H1 (cell line): ENCODE results near the gene INO80.

ENCODE experiments used
- CBX5 ChIP-seq: fragments of 300-800, 300-1000 bp; sonication (generic); IDR thresholded peaks from 2 replicates; pipeline ENCODE4 v1.7.1; 2016; ENCODE audit warnings: antibody characterized with exemption, low read length, low read depth
- CREB1 ChIP-seq: IDR thresholded peaks from 2 replicates; pipeline ENCODE4 v1.6.1; 2012; ENCODE audit warnings: inconsistent platforms
- EP300 ChIP-seq, 2 experiments: IDR thresholded peaks; 1 replicate in 1 of 2; 2 replicates in 1 of 2; pipeline ENCODE4 v1.6.1; 2011 to 2012; ENCODE audit warnings: low read depth in 2 of 2, low read length in 2 of 2, mild to moderate bottlenecking in 2 of 2, borderline replicate concordance in 1 of 2, inconsistent platforms in 1 of 2, moderate library complexity in 1 of 2
- EZH2 ChIP-seq: fragments of 200-600 bp; sonication (generic); IDR thresholded peaks from 2 replicates; pipeline ENCODE4 v1.7.1; 2012; ENCODE audit warnings: low read depth, mild to moderate bottlenecking, moderate library complexity, low read length, inconsistent platforms; ENCODE audit not compliant: severe bottlenecking
- POLR2A ChIP-seq, 2 experiments: IDR thresholded peaks; 1 replicate in 1 of 2; 2 replicates in 1 of 2; pipeline ENCODE4 v1.6.1; 2011; ENCODE audit warnings: low read depth in 2 of 2, low read length in 2 of 2, mild to moderate bottlenecking in 2 of 2; ENCODE audit errors: control extremely low read depth in 1 of 2
- POLR2AphosphoS5 ChIP-seq: IDR thresholded peaks from 2 replicates; pipeline ENCODE4 v1.6.1; 2011; ENCODE audit warnings: low read depth, low read length
- RXRA ChIP-seq: IDR thresholded peaks from 2 replicates; pipeline ENCODE4 v1.6.1; 2011; ENCODE audit warnings: low read depth, mild to moderate bottlenecking, low read length, moderate library complexity; ENCODE audit not compliant: insufficient read depth
- SIX5 ChIP-seq: IDR thresholded peaks from 2 replicates; pipeline ENCODE4 v1.6.1; 2011; ENCODE audit warnings: mild to moderate bottlenecking, low read depth, low read length
- SUZ12 ChIP-seq: fragments of 200-600 bp; sonication (generic); IDR thresholded peaks from 2 replicates; pipeline ENCODE4 v1.6.1; 2012; ENCODE audit warnings: mild to moderate bottlenecking, inconsistent platforms, low read length, moderate library complexity, mixed read lengths
- TF ChIP-seq, protein P1 (sequence below), 3 experiments: IDR thresholded peaks; 1 replicate in 2 of 3; 2 replicates in 1 of 3; pipeline versions ENCODE4 v1.5.1 to v1.6.1; 2011; ENCODE audit warnings: low read length in 3 of 3, mild to moderate bottlenecking in 3 of 3, inconsistent platforms in 2 of 3, low read depth in 1 of 3, moderate library complexity in 1 of 3; ENCODE audit not compliant: insufficient read depth in 1 of 3; ENCODE audit errors: control extremely low read depth in 1 of 3
- TF ChIP-seq, protein P2 (sequence below): IDR thresholded peaks from 2 replicates; pipeline ENCODE4 v1.6.1; 2012; ENCODE audit warnings: inconsistent platforms

GRCh38 chr15:41153733-41154132, 37.7 kb upstream of the INO80 start:
- TF ChIP-seq, protein P1, sequence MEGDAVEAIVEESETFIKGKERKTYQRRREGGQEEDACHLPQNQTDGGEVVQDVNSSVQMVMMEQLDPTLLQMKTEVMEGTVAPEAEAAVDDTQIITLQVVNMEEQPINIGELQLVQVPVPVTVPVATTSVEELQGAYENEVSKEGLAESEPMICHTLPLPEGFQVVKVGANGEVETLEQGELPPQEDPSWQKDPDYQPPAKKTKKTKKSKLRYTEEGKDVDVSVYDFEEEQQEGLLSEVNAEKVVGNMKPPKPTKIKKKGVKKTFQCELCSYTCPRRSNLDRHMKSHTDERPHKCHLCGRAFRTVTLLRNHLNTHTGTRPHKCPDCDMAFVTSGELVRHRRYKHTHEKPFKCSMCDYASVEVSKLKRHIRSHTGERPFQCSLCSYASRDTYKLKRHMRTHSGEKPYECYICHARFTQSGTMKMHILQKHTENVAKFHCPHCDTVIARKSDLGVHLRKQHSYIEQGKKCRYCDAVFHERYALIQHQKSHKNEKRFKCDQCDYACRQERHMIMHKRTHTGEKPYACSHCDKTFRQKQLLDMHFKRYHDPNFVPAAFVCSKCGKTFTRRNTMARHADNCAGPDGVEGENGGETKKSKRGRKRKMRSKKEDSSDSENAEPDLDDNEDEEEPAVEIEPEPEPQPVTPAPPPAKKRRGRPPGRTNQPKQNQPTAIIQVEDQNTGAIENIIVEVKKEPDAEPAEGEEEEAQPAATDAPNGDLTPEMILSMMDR (IDR thresholded peaks at IDR 0.05; ENCODE audit: control extremely low read depth in 1 of 3, insufficient read depth in 1 of 3, low read depth in 1 of 3, low read length in 3 of 3), result no peak
- no peak for TF ChIP-seq POLR2A (IDR thresholded peaks at IDR 0.05; ENCODE audit: control extremely low read depth in 1 of 2, low read depth in 2 of 2, low read length in 2 of 2)
- no peak for TF ChIP-seq EZH2
- TF ChIP-seq EP300 (IDR thresholded peaks at IDR 0.05; ENCODE audit: borderline replicate concordance in 1 of 2, low read depth in 2 of 2, low read length in 2 of 2), result no peak
- TF ChIP-seq SUZ12, result no peak
- no peak for TF ChIP-seq SIX5
- TF ChIP-seq, protein P2, sequence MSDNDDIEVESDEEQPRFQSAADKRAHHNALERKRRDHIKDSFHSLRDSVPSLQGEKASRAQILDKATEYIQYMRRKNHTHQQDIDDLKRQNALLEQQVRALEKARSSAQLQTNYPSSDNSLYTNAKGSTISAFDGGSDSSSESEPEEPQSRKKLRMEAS, result no peak
- no peak for TF ChIP-seq RXRA
- TF ChIP-seq POLR2AphosphoS5, result no peak
- TF ChIP-seq CBX5, result no peak
- TF ChIP-seq CREB1, result no peak
